GM23248 (cell line): Measurements from ENCODE around the gene TMEM203.

ENCODE experiments used
- EZH2 ChIP-seq: fragments of 200-600 bp; sonication (generic); IDR thresholded peaks from 2 replicates; pipeline ENCODE4 v1.6.1; 2018; ENCODE audit warnings: antibody characterized with exemption, mild to moderate bottlenecking; ENCODE audit not compliant: insufficient read depth, poor library complexity, severe bottlenecking
- EZH2phosphoT487 ChIP-seq: fragments of 200-600 bp; sonication (generic); IDR thresholded peaks from 2 replicates; pipeline ENCODE4 v1.6.1; 2018; ENCODE audit warnings: antibody characterized with exemption, moderate library complexity, mild to moderate bottlenecking, low read depth; ENCODE audit not compliant: insufficient read depth

- no peak for TF ChIP-seq EZH2phosphoT487
- TF ChIP-seq EZH2, result no peak
Observed at GRCh38 chr9:137251194-137251461, 45.7 kb upstream of the TMEM203 start, which contains the start of gene STPG3.
